HG02642 (cell line): ENCODE data around the gene AKR1B1.
"Not testable (repeated sequence)": the region's sequence is repeated elsewhere in the genome, so short reads cannot be mapped to it uniquely, and the experiment has no call there.

ENCODE experiments used
- ATAC-seq: cut with Tn5 transposase; IDR thresholded peaks from one replicate; pipeline ENCODE4 v1.9.1; 2021; ENCODE audit warnings: mild to moderate bottlenecking; ENCODE audit not compliant: unreplicated experiment, poor library complexity

Gene AKR1B1

GRCh38 chr7:134458806-134459698 lies at the start of gene AKR1B1:
AKR1B1 (minus strand) TSS chr7:134459100; CDS start chr7:134459062, 38 bp downstream.
- ATAC-seq, result peak; percentile 94

- ATAC-seq, result no peak
Measured at GRCh38 chr7:134505856-134506255, 47.0 kb upstream of the AKR1B1 start.

GRCh38 chr7:134504660-134505164 lies 45.8 kb upstream of the AKR1B1 start:
- ATAC-seq, result no peak

- ATAC-seq, result no peak
Measured at GRCh38 chr7:134502463-134503371, 43.8 kb upstream of the AKR1B1 start.

- no peak for ATAC-seq
Measured at GRCh38 chr7:134500982-134501381, 42.1 kb upstream of the AKR1B1 start.

GRCh38 chr7:134500406-134500805 lies 41.5 kb upstream of the AKR1B1 start:
- no peak for ATAC-seq

- no peak for ATAC-seq
Measured at GRCh38 chr7:134495546-134495945, 36.6 kb upstream of the AKR1B1 start.

- ATAC-seq, result no peak
Measured at GRCh38 chr7:134493091-134493490, 34.2 kb upstream of the AKR1B1 start.

GRCh38 chr7:134487721-134488120 lies 28.8 kb upstream of the AKR1B1 start:
- not testable (repeated sequence) for ATAC-seq

- ATAC-seq, result no peak
Measured at GRCh38 chr7:134485203-134485602, 26.3 kb upstream of the AKR1B1 start.

- no peak for ATAC-seq
Measured at GRCh38 chr7:134483296-134483695, 24.4 kb upstream of the AKR1B1 start.

- ATAC-seq, result no peak
Measured at GRCh38 chr7:134482858-134483257, 24.0 kb upstream of the AKR1B1 start.

- no peak for ATAC-seq
Measured at GRCh38 chr7:134481167-134481566, 22.3 kb upstream of the AKR1B1 start.

GRCh38 chr7:134480730-134481129 lies 21.8 kb upstream of the AKR1B1 start:
- no peak for ATAC-seq

- no peak for ATAC-seq
Measured at GRCh38 chr7:134480202-134480601, 21.3 kb upstream of the AKR1B1 start.

GRCh38 chr7:134478707-134479106 lies 19.8 kb upstream of the AKR1B1 start:
- no peak for ATAC-seq

- no peak for ATAC-seq
Measured at GRCh38 chr7:134477954-134478353, 19.1 kb upstream of the AKR1B1 start.

GRCh38 chr7:134476044-134476443 lies 17.1 kb upstream of the AKR1B1 start:
- no peak for ATAC-seq

GRCh38 chr7:134474828-134475227 lies 15.9 kb upstream of the AKR1B1 start:
- no peak for ATAC-seq

GRCh38 chr7:134473861-134474291 lies 15.0 kb upstream of the AKR1B1 start:
- no peak for ATAC-seq
